SK-N-SH treated with all-trans-retinoic acid at 6 μM for 48 hours (cell line): ENCODE data around the gene PRKG1.

Experiments
- ATAC-seq: fragments of 200-7000 bp; cut with Tn5 transposase; 3 replicates; pipeline ENCODE4 v1.9.1; 2020; ENCODE audit warnings: mild to moderate bottlenecking, moderate library complexity
- ARNTL ChIP-seq: fragments of 450-650 bp; formaldehyde crosslinking; IDR thresholded peaks from 2 replicates; pipeline ENCODE4 v1.5.0; 2020; ENCODE audit warnings: low read depth, mild to moderate bottlenecking, moderate library complexity, borderline replicate concordance
- BACH2 ChIP-seq: fragments of 250-450 bp; sonication (Bioruptor Pico); IDR thresholded peaks from 2 replicates; pipeline ENCODE4 v1.9.0; 2021; ENCODE audit warnings: mild to moderate bottlenecking, borderline replicate concordance
- CREB5 ChIP-seq: fragments of 250-450 bp; sonication (Bioruptor Pico); IDR thresholded peaks from 2 replicates; pipeline ENCODE4 v1.5.1; 2020; ENCODE audit warnings: low read depth, mild to moderate bottlenecking, moderate library complexity
- CSDC2 ChIP-seq: fragments of 250-450 bp; sonication (Bioruptor Pico); IDR thresholded peaks from 2 replicates; pipeline ENCODE4 v1.5.0; 2020; ENCODE audit warnings: mild to moderate bottlenecking, moderate library complexity
- ESRRG ChIP-seq: fragments of 250-450 bp; sonication (Bioruptor Pico); IDR thresholded peaks from 2 replicates; pipeline ENCODE4 v1.6.1; 2021; ENCODE audit warnings: mild to moderate bottlenecking
- GLIS3 ChIP-seq: fragments of 250-450 bp; sonication (Bioruptor Pico); IDR thresholded peaks from 2 replicates; pipeline ENCODE4 v1.5.0; 2020; ENCODE audit warnings: mild to moderate bottlenecking, moderate library complexity
- ISL1 ChIP-seq: fragments of 250-450 bp; sonication (Bioruptor Pico); IDR thresholded peaks from 2 replicates; pipeline ENCODE4 v2.1.2; 2022; ENCODE audit warnings: mild to moderate bottlenecking, moderate library complexity
- PPARA ChIP-seq: fragments of 250-450 bp; sonication (Bioruptor Pico); IDR thresholded peaks from 2 replicates; pipeline ENCODE4 v1.5.0; 2020; ENCODE audit warnings: mild to moderate bottlenecking, borderline replicate concordance
- RARB ChIP-seq: fragments of 250-450 bp; sonication (Bioruptor Pico); IDR thresholded peaks from 2 replicates; pipeline ENCODE4 v1.8.0; 2021; ENCODE audit warnings: mild to moderate bottlenecking, moderate library complexity
- SNAI2 ChIP-seq: fragments of 250-450 bp; sonication (Bioruptor Pico); IDR thresholded peaks from 2 replicates; pipeline ENCODE4 v1.5.0; 2020; ENCODE audit warnings: mild to moderate bottlenecking, moderate library complexity
- TCF4 ChIP-seq: fragments of 250-450 bp; sonication (Bioruptor Pico); IDR thresholded peaks from 2 replicates; pipeline ENCODE4 v1.8.0; 2021; ENCODE audit warnings: mild to moderate bottlenecking, moderate library complexity, borderline replicate concordance
- TOX ChIP-seq: fragments of 250-450 bp; sonication (Bioruptor Pico); IDR thresholded peaks from 2 replicates; pipeline ENCODE4 v1.8.0; 2021; ENCODE audit warnings: mild to moderate bottlenecking, moderate library complexity, borderline replicate concordance
- ZFP30 ChIP-seq: fragments of 450-650 bp; formaldehyde crosslinking; IDR thresholded peaks from 2 replicates; pipeline ENCODE4 v1.5.0; 2022; ENCODE audit warnings: mild to moderate bottlenecking, moderate library complexity
- ZNF565 ChIP-seq: fragments of 450-650 bp; formaldehyde crosslinking; conservative IDR thresholded peaks from 2 replicates; pipeline ENCODE4 v1.5.0; 2020; ENCODE audit warnings: low read depth, mild to moderate bottlenecking, moderate library complexity
- ZNF70 ChIP-seq: fragments of 450-650 bp; formaldehyde crosslinking; IDR thresholded peaks from 2 replicates; pipeline ENCODE4 v1.5.0; 2020; ENCODE audit warnings: mild to moderate bottlenecking, moderate library complexity
- ZNF8 ChIP-seq: fragments of 450-650 bp; formaldehyde crosslinking; IDR thresholded peaks from 2 replicates; pipeline ENCODE4 v1.5.0; 2020; ENCODE audit warnings: mild to moderate bottlenecking, moderate library complexity
- TF ChIP-seq, protein P1 (sequence below): fragments of 250-450 bp; sonication (Bioruptor Pico); IDR thresholded peaks from 2 replicates; pipeline ENCODE4 v1.8.0; 2021; ENCODE audit warnings: low read depth, mild to moderate bottlenecking, moderate library complexity, borderline replicate concordance
- TF ChIP-seq, protein P2 (sequence below): fragments of 250-450 bp; sonication (Bioruptor Pico); IDR thresholded peaks from 2 replicates; pipeline ENCODE4 v1.5.0; 2020; ENCODE audit warnings: mild to moderate bottlenecking, moderate library complexity
- TF ChIP-seq, protein P3 (sequence below): fragments of 250-450 bp; sonication (Bioruptor Pico); IDR thresholded peaks from 2 replicates; pipeline ENCODE4 v1.5.1; 2021; ENCODE audit warnings: mild to moderate bottlenecking, moderate library complexity
- TF ChIP-seq, protein P4 (sequence below): fragments of 250-450 bp; sonication (Bioruptor Pico); IDR thresholded peaks from 2 replicates; pipeline ENCODE4 v1.8.0; 2020; ENCODE audit warnings: mild to moderate bottlenecking, moderate library complexity, borderline replicate concordance

PRKG1 gene

GRCh38 chr10:52111101-52111891, 1037.0 kb downstream of the PRKG1 start (continued):
- TF ChIP-seq TOX: no peak
- TF ChIP-seq, all 23 proteins: peak for 0

DNA sequence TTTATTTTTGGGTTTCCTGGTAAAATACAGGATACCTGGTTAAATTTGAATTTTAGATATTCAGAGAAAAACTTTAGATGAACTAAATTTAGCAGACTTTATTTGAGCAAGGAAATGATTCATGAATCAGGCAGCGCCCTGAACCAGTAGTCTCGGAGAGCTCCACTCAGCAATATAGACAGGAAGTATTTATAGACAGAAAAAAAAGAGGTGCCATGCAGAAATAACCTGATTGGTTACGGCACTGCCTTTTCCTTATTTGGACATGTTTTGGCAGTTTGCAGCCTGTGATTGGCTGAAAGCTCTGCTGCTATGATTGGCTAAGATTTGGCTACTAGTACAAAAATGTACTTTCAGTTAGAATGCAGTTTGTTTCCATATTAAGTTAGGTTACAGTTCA, 1041.5 kb downstream of the PRKG1 start:
- TF ChIP-seq PPARA (CRISPR knock-in tag): no peak
- TF ChIP-seq BACH2 (CRISPR knock-in tag): no peak
- TF ChIP-seq, protein P1, sequence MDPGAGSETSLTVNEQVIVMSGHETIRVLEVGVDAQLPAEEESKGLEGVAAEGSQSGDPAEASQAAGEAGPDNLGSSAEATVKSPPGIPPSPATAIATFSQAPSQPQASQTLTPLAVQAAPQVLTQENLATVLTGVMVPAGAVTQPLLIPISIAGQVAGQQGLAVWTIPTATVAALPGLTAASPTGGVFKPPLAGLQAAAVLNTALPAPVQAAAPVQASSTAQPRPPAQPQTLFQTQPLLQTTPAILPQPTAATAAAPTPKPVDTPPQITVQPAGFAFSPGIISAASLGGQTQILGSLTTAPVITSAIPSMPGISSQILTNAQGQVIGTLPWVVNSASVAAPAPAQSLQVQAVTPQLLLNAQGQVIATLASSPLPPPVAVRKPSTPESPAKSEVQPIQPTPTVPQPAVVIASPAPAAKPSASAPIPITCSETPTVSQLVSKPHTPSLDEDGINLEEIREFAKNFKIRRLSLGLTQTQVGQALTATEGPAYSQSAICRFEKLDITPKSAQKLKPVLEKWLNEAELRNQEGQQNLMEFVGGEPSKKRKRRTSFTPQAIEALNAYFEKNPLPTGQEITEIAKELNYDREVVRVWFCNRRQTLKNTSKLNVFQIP: no peak
- no peak for TF ChIP-seq GLIS3 (CRISPR knock-in tag)
- TF ChIP-seq SNAI2: no peak
- TF ChIP-seq ZFP30 (CRISPR knock-in tag): no peak
- no peak for ATAC-seq

GRCh38 chr10:52119507-52119906, 1045.2 kb downstream of the PRKG1 start:
- no peak for ATAC-seq
- no peak for TF ChIP-seq ZNF8 (CRISPR knock-in tag)
- no peak for TF ChIP-seq ZFP30 (CRISPR knock-in tag)
- no peak for TF ChIP-seq RARB
- TF ChIP-seq, protein P2, sequence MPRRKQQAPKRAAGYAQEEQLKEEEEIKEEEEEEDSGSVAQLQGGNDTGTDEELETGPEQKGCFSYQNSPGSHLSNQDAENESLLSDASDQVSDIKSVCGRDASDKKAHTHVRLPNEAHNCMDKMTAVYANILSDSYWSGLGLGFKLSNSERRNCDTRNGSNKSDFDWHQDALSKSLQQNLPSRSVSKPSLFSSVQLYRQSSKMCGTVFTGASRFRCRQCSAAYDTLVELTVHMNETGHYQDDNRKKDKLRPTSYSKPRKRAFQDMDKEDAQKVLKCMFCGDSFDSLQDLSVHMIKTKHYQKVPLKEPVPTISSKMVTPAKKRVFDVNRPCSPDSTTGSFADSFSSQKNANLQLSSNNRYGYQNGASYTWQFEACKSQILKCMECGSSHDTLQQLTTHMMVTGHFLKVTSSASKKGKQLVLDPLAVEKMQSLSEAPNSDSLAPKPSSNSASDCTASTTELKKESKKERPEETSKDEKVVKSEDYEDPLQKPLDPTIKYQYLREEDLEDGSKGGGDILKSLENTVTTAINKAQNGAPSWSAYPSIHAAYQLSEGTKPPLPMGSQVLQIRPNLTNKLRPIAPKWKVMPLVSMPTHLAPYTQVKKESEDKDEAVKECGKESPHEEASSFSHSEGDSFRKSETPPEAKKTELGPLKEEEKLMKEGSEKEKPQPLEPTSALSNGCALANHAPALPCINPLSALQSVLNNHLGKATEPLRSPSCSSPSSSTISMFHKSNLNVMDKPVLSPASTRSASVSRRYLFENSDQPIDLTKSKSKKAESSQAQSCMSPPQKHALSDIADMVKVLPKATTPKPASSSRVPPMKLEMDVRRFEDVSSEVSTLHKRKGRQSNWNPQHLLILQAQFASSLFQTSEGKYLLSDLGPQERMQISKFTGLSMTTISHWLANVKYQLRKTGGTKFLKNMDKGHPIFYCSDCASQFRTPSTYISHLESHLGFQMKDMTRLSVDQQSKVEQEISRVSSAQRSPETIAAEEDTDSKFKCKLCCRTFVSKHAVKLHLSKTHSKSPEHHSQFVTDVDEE (CRISPR knock-in tag): no peak
- no peak for TF ChIP-seq GLIS3 (CRISPR knock-in tag)
- no peak for TF ChIP-seq TCF4 (CRISPR knock-in tag)
- TF ChIP-seq PPARA (CRISPR knock-in tag): no peak
- no peak for TF ChIP-seq CREB5 (CRISPR knock-in tag)
- TF ChIP-seq ESRRG (CRISPR knock-in tag): no peak
- TF ChIP-seq SNAI2: no peak
- no peak for TF ChIP-seq ISL1 (CRISPR knock-in tag)
- TF ChIP-seq ZNF70 (CRISPR knock-in tag): no peak
- TF ChIP-seq CSDC2: no peak
- TF ChIP-seq ARNTL: no peak
- TF ChIP-seq, protein P3, sequence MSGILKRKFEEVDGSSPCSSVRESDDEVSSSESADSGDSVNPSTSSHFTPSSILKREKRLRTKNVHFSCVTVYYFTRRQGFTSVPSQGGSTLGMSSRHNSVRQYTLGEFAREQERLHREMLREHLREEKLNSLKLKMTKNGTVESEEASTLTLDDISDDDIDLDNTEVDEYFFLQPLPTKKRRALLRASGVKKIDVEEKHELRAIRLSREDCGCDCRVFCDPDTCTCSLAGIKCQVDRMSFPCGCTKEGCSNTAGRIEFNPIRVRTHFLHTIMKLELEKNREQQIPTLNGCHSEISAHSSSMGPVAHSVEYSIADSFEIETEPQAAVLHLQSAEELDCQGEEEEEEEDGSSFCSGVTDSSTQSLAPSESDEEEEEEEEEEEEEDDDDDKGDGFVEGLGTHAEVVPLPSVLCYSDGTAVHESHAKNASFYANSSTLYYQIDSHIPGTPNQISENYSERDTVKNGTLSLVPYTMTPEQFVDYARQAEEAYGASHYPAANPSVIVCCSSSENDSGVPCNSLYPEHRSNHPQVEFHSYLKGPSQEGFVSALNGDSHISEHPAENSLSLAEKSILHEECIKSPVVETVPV (CRISPR knock-in tag): no peak
- no peak for TF ChIP-seq BACH2 (CRISPR knock-in tag)
- TF ChIP-seq, protein P4, sequence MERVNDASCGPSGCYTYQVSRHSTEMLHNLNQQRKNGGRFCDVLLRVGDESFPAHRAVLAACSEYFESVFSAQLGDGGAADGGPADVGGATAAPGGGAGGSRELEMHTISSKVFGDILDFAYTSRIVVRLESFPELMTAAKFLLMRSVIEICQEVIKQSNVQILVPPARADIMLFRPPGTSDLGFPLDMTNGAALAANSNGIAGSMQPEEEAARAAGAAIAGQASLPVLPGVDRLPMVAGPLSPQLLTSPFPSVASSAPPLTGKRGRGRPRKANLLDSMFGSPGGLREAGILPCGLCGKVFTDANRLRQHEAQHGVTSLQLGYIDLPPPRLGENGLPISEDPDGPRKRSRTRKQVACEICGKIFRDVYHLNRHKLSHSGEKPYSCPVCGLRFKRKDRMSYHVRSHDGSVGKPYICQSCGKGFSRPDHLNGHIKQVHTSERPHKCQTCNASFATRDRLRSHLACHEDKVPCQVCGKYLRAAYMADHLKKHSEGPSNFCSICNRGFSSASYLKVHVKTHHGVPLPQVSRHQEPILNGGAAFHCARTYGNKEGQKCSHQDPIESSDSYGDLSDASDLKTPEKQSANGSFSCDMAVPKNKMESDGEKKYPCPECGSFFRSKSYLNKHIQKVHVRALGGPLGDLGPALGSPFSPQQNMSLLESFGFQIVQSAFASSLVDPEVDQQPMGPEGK: no peak
- no peak for TF ChIP-seq ZNF565
- TF ChIP-seq, protein P1: no peak
- TF ChIP-seq, all 23 proteins: peak for 0
